Fibroblast of skin of left quadriceps (primary cell): ENCODE results near the gene LSP1.
"Not testable (repeated sequence)": the region's sequence is repeated elsewhere in the genome, so short reads cannot be mapped to it uniquely, and the experiment has no call there.

ENCODE experiments used
- DNase-seq, 2 experiments: peaks; one replicate each; pipeline ENCODE4 v3.0.0-alpha.2; 2013; ENCODE audit warnings: low read depth in 2 of 2

Gene LSP1

GRCh38 chr11:1875093-1875850 is 22.4 kb downstream of the LSP1 start:
- no peak for DNase-seq

GRCh38 chr11:1875851-1876301 is 23.0 kb downstream of the LSP1 start:
- not testable (repeated sequence) for DNase-seq

DNA sequence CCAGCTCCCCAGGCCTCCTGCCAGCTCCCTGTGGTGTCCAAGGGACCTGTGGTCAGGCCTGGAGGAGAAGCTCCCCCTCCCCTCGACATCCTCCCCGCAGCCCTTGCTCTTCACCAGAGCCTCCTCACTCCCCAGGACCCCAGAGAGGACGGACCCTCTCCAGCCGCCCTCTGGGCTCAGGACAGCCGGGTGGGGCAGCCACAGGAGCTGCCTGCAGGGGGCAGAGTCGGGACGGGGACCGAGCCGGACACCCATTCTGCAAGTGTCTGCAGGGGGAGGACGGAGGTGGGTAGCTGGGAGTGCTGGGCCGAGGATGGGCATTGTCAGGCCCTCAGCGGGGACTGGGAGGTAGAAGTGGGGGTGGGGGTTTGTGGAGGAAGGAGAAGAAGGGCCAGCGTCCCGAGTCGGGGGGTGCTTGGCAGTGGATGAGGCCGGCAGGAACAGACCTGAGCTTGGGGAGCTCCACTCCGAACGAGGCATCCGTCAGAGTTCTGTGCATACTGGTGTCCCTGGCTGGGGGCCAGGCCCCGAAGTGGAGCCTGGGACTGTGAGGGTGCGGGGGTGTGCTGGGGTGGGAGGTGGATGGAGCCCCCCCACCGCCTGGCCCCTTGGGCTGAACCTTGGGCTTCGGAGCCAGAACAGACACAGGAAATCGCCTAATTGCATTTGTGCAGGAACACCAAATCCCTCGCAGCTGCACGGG is 23.6 kb downstream of the LSP1 start:
- DNase-seq = no peak

GRCh38 chr11:1877211-1878136 is 24.6 kb downstream of the LSP1 start:
- DNase-seq = no peak

DNA sequence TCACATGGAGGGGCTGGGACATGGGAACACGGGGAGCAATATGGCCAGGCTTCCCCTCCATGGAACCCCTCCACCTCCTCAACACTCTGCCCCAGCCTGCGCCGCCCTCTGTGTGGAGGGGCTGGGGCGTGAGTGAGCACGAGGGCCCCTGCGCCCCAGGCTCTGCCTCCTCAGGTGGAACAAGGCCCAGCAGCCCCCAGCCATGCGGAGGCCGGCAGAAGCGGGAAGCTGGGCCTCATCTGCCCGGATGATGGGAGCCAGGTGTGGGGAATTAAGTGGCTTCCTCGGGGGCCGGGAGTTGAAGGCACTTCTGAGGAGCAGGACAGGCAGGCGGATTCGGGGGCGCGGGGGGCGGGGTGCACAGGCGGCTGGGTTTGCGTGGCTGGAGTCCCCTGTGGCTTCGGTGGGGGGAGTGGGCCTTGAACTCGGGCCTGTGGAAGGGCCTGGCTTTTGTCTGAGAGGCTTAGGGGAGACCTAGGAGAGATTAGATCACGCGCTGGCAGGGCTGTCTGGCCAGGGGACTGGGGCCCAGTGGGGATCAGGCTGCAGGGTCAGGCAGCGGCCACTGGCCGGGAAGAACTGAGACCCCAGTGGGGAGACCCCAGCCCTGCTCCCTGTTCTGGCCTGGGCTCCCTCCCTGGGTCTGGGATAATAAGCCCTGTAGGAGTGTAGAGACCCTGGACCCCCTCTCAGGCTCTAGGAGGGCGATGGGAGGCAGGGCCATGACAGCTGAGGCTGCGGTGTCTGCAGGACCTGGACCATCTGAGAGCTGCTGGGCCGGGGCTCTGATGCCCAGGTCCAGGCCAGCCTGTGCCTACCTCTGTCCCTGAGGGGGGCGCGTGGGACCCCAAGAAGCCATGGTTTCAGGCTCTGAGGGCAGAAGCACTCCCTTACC is 25.5 kb downstream of the LSP1 start:
- DNase-seq = no peak

GRCh38 chr11:1879342-1879940 is 26.6 kb downstream of the LSP1 start:
- no peak for DNase-seq

GRCh38 chr11:1879941-1880720 is 27.2 kb downstream of the LSP1 start:
- no peak for DNase-seq

DNA sequence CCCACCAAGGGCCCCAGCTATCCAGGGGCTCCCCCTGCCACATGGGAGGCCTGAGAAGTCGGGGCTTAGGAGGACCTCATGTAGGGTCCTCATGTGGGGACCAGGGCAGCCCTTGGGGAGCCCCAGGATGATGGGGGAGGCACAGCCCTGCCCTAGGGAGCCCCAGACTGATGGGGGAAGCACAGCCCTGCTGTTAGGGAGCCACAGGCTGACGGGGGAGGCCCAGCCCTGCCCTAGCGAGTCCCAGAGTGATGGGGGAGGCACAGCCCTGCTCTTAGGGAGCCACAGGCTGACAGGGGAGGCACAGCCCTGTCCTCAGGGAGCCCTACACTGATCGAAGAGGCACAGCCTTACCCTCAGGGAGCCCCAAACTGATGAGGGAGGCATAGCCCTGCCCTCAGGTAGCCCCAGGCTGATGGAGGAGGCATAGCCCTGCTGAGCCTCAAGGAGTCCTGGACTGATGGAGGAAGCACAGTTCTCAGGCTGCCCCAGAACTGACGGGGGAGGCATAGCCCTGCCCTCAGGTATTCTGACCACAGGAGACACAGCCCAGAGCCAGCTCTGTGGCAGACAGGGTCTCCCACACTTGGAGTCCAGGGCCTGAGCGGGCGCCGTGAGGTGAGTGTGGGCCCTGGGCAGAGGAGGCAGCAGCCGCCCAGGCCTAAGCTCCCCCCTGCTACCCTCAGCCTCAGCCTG is 28.0 kb downstream of the LSP1 start:
- DNase-seq = no peak

- DNase-seq = no peak
Measured at GRCh38 chr11:1881442-1882264, 28.8 kb downstream of the LSP1 start.

- peak in 1 of 2 experiments; percentile 36 for DNase-seq
Measured at GRCh38 chr11:1882265-1883238, 29.7 kb downstream of the LSP1 start.

- DNase-seq = no peak
Measured at GRCh38 chr11:1883346-1884302, 30.7 kb downstream of the LSP1 start.

GRCh38 chr11:1884303-1884700 is 31.4 kb downstream of the LSP1 start:
- no peak for DNase-seq

DNA sequence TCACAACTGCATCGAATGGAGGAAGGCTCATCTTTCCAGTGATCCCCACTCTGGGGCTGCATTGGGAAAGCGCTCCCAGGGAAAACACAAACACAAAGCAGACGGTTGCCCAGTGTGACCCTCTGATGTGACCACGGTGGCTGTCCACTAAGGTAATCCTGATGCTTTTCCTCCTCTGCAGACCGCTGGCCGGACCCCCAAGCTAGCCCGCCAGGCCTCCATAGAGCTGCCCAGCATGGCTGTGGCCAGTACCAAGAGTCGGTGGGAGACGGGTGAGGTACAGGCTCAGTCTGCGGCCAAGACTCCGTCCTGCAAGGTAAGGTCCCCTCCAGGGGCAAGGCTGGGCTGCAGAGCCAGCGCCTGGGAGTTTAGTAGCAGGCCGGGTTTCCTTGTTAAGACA is 33.7 kb downstream of the LSP1 start:
- DNase-seq = not testable (repeated sequence)

GRCh38 chr11:1887451-1888346 is 34.8 kb downstream of the LSP1 start:
- no peak for DNase-seq

DNA sequence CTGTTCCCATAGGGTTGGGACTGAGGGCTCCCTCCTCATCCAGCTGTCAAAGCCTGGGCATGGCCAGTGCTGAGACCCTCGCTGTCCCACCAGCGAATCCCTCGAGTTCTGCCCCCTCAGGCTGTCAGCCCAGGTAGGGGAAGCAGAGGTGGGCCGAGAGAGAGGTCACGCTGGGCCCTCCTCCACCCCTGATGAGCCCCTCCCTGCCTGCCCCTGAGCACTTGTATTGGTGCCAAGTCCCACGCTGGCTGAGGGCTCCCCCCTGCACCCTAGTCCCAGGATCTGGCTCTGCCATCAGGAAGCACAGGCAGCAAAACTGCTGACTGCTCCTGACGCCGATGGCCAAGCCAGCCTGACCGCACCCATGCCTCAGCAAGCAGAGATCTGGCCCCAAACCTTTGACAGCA is 35.5 kb downstream of the LSP1 start:
- DNase-seq = no peak
